ENCODE data around the gene ZFP91. TPM values are rescaled to one million over a fixed set of nuclear protein-coding genes. Genes with fewer than 3 reads are reported as not detected.
A peak's percentile ranks its signal among the peaks of the same experiment; 100 is the strongest.

ZFP91 gene
- total and polyA plus RNA-seq, 7 donors: 27.8 to 94.1 (median 68.4) TPM

- intact Hi-C loops (cut with DNase I): loop anchor here (5.0 kb wide), 1 partner anchor 50 kb away; the partner anchor contains the start of genes LPXN (in 2 of the 2) and ZFP91 (in 2 of the 2)
- Histone ChIP-seq H3K36me3 (ENCODE audit: insufficient read depth in 1 of 2, low read depth in 1 of 2) (peaks cover 0 to 36% of the 10 kb centered on the region in 2 donors), H3K27ac (peak overlapping the region; percentile 69), H3K27me3 (ENCODE audit: insufficient read depth in 3 of 3, low read length in 2 of 3) (no peaks in the 10 kb centered on the region), H3K4me1 (peaks cover 19% of the 10 kb centered on the region), H3K4me3 (no peak overlapping the region), H3K9me3 (no peaks in the 10 kb centered on the region)
- ATAC-seq (no peak), DNase-seq (no peak)
- no peak for TF ChIP-seq CTCF (IDR thresholded peaks at IDR 0.05)
- 71 to 82% (median 75%) methylated on average over 4 of the region's 4 CpGs for WGBS, 3 donors
Observed at GRCh38 chr11:58626934-58627483, 48.1 kb downstream of the ZFP91 start.

- 54 to 73% (median 59%) methylated on average over 3 of the region's 3 CpGs for WGBS, 3 donors
- H3K27me3 ChIP-seq (ENCODE audit: insufficient read depth in 3 of 3, low read length in 2 of 3): no peaks in the 10 kb centered on the region
- intact Hi-C loops (cut with DNase I): loop anchor here (5.0 kb wide), 1 partner anchor 51 kb away; the partner anchor contains the start of genes LPXN (in 2 of the 2) and ZFP91 (in 2 of the 2)
- no peaks in the 10 kb centered on the region for H3K9me3 ChIP-seq
- peak in 1 of 2 donors; percentile 16 for DNase-seq
- H3K4me1 ChIP-seq: peaks cover 19% of the 10 kb centered on the region
- H3K4me3 ChIP-seq: no peak overlapping the region
- H3K27ac ChIP-seq: peak overlapping the region; percentile 69
- no peak for TF ChIP-seq CTCF (IDR thresholded peaks at IDR 0.05)
- H3K36me3 ChIP-seq (ENCODE audit: insufficient read depth in 1 of 2, low read depth in 1 of 2): peaks cover 0 to 21% of the 10 kb centered on the region in 2 donors
- ATAC-seq: peak in 3 of 4 donors; percentile 65 to 79 (median 73)
Observed at GRCh38 chr11:58628446-58628845, 49.6 kb downstream of the ZFP91 start.

GRCh38 chr11:58629857-58630256 lies 51.0 kb downstream of the ZFP91 start:
- H3K27me3 ChIP-seq (ENCODE audit: insufficient read depth in 3 of 3, low read length in 2 of 3): no peaks in the 10 kb centered on the region
- no peak for DNase-seq
- 41 to 51% (median 45%) methylated on average over 2 of the region's 2 CpGs for WGBS, 3 donors
- peak; percentile 33 for TF ChIP-seq CTCF (IDR thresholded peaks at IDR 0.05)
- H3K4me1 ChIP-seq: peaks cover 19% of the 10 kb centered on the region
- no peak overlapping the region for H3K4me3 ChIP-seq
- peak in 3 of 4 donors; percentile 34 to 51 (median 43) for ATAC-seq
- intact Hi-C loops (cut with DNase I): loop anchor here (5.0 kb wide), 1 partner anchor 53 kb away; the partner anchor contains the start of genes LPXN (in 2 of the 2) and ZFP91 (in 2 of the 2)
- peaks cover 0 to 7% of the 10 kb centered on the region in 2 donors for H3K36me3 ChIP-seq (ENCODE audit: insufficient read depth in 1 of 2, low read depth in 1 of 2)
- no peaks in the 10 kb centered on the region for H3K9me3 ChIP-seq
- H3K27ac ChIP-seq: no peak overlapping the region

- DNase-seq (no peak), ATAC-seq (no peak)
- Histone ChIP-seq H3K4me3 (no peak overlapping the region), H3K27ac (no peak overlapping the region), H3K36me3 (ENCODE audit: insufficient read depth in 1 of 2, low read depth in 1 of 2) (no peaks in the 10 kb centered on the region), H3K4me1 (peaks cover 19% of the 10 kb centered on the region), H3K27me3 (ENCODE audit: insufficient read depth in 3 of 3, low read length in 2 of 3) (no peaks in the 10 kb centered on the region), H3K9me3 (no peaks in the 10 kb centered on the region)
- TF ChIP-seq CTCF (IDR thresholded peaks at IDR 0.05): no peak
- intact Hi-C loops (cut with DNase I): no loop called here
- WGBS, 3 donors: 73 to 78% (median 73%) methylated on average over 3 of the region's 3 CpGs
Observed at GRCh38 chr11:58631378-58631777, 52.5 kb downstream of the ZFP91 start.

Data from psoas muscle (tissue), 8 donors.